Mammary epithelial cell (primary cell): Measurements from ENCODE around the gene EMILIN2.

Experiments
- EZH2 ChIP-seq: IDR thresholded peaks from 2 replicates; pipeline ENCODE4 v1.6.1; 2012; ENCODE audit warnings: low read length, inconsistent platforms, borderline replicate concordance
- TF ChIP-seq, protein P1 (sequence below), 2 donors: IDR thresholded peaks in 1 of 2; conservative IDR thresholded peaks in 1 of 2; 2 replicates each; pipeline ENCODE4 v1.5.1; 2011 to 2012; ENCODE audit warnings: inconsistent platforms in 2 of 2, low read length in 2 of 2, mild to moderate bottlenecking in 2 of 2, control low read depth in 1 of 2, low read depth in 1 of 2; ENCODE audit not compliant: insufficient read depth in 1 of 2; ENCODE audit errors: extremely low read depth in 1 of 2

DNA sequence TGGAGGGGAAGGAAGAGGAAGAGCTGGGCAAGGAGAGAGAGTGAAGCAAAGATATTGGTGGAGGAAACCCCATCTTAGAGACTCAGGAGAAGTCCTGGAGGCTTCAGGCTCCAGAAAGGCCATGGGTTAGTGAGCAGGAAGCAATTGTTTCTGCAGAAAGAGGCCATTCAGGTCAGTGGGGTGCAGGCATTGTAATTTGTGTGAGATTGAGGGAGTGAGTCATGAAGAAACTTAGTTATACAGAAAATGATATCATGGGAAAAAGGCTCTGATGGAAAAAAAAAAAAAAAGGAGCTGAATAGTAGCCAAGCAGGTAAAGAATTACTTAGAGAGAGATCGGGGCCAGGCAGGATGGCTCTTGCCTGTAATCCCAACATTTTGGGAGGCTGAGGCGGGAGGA is 4.0 kb downstream of the EMILIN2 start:
- no peak for TF ChIP-seq EZH2
- TF ChIP-seq, protein P1, sequence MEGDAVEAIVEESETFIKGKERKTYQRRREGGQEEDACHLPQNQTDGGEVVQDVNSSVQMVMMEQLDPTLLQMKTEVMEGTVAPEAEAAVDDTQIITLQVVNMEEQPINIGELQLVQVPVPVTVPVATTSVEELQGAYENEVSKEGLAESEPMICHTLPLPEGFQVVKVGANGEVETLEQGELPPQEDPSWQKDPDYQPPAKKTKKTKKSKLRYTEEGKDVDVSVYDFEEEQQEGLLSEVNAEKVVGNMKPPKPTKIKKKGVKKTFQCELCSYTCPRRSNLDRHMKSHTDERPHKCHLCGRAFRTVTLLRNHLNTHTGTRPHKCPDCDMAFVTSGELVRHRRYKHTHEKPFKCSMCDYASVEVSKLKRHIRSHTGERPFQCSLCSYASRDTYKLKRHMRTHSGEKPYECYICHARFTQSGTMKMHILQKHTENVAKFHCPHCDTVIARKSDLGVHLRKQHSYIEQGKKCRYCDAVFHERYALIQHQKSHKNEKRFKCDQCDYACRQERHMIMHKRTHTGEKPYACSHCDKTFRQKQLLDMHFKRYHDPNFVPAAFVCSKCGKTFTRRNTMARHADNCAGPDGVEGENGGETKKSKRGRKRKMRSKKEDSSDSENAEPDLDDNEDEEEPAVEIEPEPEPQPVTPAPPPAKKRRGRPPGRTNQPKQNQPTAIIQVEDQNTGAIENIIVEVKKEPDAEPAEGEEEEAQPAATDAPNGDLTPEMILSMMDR (conservative IDR thresholded peaks at IDR 0.05 in 1 of 2, IDR thresholded peaks at IDR 0.05 in 1 of 2; ENCODE audit: extremely low read depth in 1 of 2, insufficient read depth in 1 of 2, low read depth in 1 of 2, low read length in 2 of 2) = no peak
